GM21529 (cell line): Measurements from ENCODE around the gene GALNT14.

ENCODE experiments used
- ATAC-seq: cut with Tn5 transposase; IDR thresholded peaks from one replicate; pipeline ENCODE4 v1.9.1; 2021; ENCODE audit not compliant: unreplicated experiment

The GALNT14 gene

DNA sequence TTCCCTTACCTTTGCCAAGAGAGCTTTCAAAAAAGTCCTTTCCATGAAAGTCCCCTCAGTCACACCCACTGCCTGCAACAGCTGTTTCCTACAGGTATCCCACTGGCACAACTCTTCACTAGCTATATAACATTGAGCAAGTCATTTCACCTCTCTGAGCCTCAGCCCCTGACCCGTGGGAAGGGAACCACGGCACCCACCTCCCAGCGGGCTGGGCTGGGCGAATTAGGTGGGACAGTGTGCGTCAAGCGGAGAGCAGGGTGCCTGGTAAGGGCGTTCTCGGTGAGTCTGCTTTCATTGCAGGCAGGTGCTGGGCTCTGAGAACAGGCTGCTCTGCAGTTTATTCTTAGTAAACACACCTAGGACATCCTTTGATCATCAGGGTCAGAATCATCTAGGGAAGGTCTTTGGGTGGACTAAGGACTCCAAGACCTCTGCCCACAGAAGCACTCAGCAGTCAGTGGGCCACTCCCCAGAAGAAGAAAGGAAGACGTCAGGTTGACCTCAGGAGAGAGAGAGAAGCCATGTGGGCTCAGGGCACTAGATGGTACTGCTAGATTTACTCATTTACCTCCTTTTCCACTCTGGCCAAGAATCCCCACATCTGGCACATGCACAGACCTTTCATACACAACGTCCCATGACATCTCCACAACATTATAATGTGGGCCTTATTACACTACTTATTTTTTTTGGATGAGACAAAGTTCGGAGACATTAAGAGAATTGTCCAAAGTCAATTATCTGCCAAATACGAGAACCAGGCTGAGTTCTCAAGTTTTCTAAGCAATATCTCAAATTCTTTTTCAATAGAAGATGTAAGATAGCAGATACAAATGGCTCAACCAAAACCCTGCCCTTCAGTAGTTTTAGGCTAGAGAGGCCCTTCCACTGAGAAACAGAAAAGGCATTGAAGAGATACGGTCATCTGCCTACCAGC, 79.9 kb downstream of the GALNT14 start:
- no peak for ATAC-seq

GRCh38 chr2:31057691-31058090, 80.5 kb downstream of the GALNT14 start:
- no peak for ATAC-seq

DNA sequence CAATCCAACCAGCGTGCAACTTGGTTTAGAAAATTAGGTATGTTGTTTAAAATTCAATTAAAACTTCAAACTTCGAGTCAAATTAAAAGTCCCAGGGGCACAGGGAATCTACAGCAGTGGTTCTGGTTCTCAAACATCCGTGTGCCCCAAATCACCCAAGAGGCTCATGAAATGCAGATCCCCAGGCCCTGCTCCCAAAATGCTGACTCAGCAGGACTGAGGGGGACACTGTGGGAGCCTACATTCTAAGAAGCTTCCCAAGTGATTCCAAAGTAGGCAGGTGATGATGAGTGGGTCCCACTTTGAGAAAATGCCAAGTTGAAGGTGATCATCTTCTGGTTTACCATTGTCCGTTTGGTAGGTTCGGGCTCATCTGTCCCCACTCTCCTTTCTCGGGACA, 82.3 kb downstream of the GALNT14 start:
- ATAC-seq: no peak

DNA sequence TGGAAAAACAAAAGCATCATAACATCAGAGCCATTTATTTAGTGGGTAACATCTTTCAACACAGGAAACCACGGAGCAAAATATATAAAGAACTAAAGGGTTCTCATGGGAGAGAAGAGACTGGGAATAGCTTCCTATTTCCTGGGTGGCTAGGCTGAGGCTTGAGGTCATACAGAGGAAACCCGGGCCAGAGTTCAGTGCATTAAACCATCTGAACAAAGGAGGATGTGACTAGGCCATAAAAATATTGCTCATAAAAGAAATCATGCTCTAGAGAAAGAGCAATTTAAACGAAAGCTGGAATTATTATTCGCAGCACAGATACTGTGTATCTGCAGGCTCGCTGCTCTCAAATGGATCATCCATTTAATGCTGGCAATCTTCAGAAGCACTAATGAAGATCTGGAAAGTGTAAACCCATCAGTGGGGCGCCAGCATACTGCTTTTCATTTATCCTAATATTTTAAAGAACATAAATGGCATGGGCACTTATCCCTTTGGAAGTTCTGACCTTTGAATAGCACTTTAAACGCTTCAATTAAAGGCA, 83.3 kb downstream of the GALNT14 start:
- no peak for ATAC-seq

DNA sequence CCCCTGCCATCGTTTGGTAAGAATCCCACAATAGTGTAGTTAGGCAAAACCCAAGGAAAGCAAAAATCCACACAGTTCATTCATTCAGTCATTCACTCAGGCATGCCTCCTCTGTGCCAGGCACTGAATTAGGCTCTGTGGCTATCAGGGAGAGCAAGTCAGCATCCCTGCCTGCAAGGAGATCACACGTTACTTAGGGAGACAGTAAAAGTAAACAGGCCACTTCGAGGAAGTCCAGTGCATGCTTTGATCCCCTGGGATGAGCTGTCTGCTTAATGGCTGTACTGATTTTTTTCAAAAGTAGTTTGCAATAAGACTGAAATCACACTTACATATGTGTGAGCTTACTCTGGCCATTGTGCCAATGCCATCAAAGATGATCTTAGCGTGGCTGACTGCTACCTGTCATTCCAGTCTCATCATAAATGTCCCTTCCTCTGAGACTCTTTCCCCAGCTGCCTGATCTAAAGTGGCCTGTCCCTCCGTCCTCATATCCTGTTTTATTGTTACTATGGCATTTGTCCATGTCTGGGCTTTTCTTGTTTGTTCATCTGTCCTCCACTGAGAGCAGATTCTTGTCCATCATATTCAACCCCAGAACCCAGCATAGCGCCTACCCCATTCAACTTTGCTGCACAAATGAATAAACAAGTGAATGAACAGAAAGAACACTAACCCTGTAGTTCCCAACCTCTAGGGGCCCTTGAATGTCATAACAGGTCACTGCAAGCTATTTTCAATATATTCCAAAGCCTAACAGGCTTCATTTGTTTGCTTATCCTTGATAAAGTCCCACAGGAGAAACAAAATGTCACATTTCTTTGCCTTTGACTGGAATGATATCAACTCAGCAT, 84.1 kb downstream of the GALNT14 start:
- no peak for ATAC-seq

DNA sequence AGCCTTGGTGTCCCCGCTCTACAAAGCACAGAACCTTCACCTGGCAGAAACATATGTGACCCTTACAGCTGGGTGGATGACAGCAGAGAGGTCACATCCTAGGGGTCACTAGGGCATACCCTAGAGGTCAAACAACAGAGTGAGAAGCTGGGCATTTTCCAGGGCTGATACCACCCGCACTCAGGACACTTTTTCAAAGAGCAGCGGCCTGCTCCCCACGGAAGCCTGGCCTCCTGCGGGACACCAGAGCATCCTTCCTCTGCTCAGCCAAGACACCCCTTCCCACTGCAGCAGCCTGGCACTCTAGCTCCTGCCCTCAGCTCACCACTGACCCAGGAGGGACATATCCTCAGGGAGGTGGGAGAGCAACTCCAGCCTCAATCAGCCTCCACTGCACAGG, 86.0 kb downstream of the GALNT14 start:
- ATAC-seq: no peak

DNA sequence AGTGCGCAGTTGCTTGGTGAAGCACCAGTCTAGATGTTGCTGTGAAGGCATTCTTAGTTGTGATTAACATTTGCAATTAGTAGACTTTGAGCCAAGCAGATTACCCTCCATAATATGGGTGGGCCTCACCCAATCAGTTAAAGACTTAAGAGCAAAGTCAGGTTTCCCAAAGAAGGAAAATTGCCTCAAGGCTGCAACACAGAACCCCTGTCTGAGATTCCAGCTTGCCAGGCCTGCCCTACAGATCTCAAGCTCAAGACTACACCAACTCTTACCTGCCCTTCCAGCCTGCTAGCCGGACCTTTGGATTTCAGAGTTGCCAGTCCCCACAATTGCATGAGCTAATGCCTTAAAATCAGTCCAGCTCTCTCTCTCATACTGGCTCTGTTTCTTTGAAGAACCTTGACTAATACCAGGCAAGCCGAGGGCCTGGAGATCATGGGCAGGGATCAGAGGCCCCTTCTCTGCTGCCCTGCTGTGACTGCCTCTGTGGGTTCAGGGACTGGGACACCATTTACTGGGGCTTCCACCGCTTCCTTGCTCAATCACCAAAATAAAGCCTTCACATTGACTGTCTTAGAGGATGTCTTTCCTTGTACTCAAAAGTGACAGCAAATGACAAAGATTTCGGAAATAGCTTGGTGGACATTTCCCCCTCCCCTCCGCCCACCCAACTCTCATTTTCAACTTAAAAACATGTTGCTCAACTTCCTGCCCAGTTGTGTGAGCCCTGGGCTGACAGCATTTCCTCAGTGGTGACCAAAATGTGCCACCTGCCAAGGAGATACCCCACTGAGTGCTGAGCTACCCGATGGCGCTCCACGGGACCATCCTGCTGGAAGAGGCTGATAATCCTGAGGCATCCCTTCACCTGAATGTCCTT, 86.7 kb downstream of the GALNT14 start:
- ATAC-seq: no peak

DNA sequence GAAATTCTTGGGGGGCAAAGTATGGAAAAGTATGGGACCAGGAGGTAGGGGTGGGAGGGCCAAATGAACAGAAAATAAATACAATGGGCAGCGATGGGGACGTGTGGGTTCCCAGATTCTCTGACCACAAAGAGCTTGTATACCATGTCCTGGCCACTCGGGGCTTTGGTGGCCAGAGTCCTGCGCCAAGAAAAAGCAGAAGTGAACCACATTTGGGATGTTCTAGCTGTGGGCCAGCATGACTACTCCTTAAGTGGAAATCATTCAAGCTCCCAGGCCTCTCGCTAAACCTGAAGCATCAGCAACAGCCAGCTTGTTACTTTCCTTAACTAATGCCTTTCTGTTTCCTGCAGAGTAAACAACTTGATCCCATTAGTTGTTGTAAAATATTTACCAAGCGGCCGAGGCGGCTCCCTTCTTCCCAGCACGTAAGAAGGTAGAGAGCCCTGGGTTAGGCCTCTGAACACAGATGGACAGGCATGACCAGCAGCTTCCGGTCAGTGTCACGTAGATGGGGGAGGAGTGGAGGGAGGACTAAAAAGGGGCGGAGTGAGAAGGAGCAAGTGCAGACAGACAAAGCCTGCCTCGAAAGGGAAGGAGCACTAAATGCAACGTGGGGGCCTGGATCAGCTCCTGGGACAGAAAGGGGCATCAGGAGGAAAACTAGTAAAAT, 88.2 kb downstream of the GALNT14 start:
- ATAC-seq: no peak

- ATAC-seq: no peak
These were observed 89.0 kb downstream of the GALNT14 start for GRCh38 chr2:31049264-31049663.

DNA sequence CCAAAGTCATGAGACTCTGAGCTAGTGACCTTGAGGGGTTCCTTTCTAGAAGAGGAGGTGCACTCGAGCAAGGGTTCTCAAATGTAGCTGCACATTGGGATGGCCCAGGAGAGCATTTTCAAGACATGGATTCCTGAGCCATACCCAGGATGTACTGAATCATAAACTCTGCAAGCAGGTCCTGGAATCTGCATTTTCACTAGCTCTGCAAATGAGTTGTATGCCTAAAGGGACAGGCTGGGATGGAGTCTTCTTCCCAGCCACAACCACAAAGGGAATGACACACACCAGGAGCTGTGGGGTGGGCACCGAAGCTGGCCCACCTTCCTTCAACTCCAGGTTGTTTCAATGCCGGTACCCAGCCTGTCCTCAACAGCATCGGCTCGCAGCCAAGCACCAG, 90.6 kb downstream of the GALNT14 start:
- no peak for ATAC-seq

- no peak for ATAC-seq
These were observed 99.9 kb downstream of the GALNT14 start for GRCh38 chr2:31038385-31038784.

GRCh38 chr2:31037058-31037457, 101.2 kb downstream of the GALNT14 start:
- ATAC-seq: no peak

DNA sequence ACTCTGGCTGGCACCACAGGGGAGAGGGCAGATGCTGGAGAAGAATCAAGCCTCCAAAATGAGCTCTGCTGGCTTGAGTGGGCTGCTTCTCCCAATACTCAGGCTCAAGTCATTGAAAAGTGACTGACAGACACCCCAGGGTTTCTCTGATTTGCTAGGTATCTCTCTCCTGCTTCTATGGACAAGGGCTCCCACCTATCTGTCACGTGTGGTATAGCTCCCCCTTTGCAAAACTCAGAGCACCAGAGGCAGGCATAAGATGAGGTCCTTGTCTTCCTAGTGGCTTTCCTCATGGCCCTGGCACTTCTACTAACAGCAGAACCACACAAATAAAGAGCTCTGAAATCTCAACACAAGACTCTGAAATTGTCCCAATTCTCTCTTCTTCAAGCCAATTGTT, 105.2 kb downstream of the GALNT14 start:
- no peak for ATAC-seq

- ATAC-seq: no peak
These were observed 105.8 kb downstream of the GALNT14 start for GRCh38 chr2:31032475-31032874.

- peak; percentile 97 for ATAC-seq
These were observed 107.0 kb downstream of the GALNT14 start for GRCh38 chr2:31031132-31031706.

DNA sequence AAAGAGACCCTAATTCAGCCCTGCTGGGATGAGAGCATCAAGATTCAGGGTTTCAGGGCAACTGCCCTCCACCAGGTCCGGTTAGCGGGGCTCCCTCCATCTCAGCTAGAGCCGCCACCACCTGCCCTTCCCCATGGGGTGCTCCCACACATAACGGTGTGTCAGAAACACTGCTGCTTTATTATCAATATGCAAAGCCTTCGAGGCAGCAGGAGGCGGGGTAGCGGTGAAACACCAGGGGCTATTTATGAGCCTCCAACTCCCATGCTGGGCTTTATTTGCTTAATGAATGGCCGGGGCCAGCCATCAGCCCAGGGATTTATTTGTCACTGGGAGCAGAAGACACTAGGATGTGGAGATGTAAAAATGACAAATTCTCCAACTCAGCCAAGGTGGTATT, 109.8 kb downstream of the GALNT14 start:
- no peak for ATAC-seq

GRCh38 chr2:31027549-31027948, 110.7 kb downstream of the GALNT14 start:
- ATAC-seq: no peak

- ATAC-seq: no peak
These were observed 114.7 kb downstream of the GALNT14 start for GRCh38 chr2:31023541-31023940.

- ATAC-seq: no peak
These were observed 117.5 kb downstream of the GALNT14 start for GRCh38 chr2:31020713-31021112.

DNA sequence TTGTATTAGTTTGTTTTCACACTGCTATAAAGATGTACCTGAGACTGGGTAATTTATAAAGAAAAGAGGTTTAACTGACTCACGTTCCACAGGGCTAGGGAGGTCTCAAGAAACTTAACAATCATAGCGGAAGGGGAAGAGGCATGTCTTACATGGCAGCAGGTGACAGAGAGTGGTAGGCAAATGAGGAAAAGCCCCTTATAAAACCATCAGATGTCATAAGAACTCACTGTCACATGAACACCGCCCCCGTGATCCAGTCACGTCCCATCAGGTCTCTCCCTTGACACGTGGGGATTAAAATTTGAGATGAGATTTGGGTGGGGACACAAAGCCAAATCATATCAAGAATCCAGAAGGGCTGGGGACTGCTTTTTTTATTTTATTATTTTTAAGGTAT, 120.0 kb downstream of the GALNT14 start:
- ATAC-seq: no peak
